B cell (primary cell): Measurements from ENCODE around the gene ERI3. TPM values are rescaled to one million over a fixed set of nuclear protein-coding genes. Genes with fewer than 3 reads are reported as not detected.

Experiments used
- ATAC-seq: fragments of 200-7000 bp; cut with Tn5 transposase; one replicate; pipeline ENCODE4 v1.10.0; 2021; ENCODE audit warnings: low read depth, mild to moderate bottlenecking, moderate number of reproducible peaks, moderate library complexity
- CTCF ChIA-PET: fragments of 350-600 bp; sonication (Branson Sonifier 250); formaldehyde crosslinking; loops from one replicate; lab custom pipeline; 2021; ENCODE audit warnings: antibody characterized with exemption, inconsistent platforms; lab: Charles Lee
- POLR2A ChIA-PET: fragments of 350-600 bp; sonication (Branson Sonifier 250); formaldehyde crosslinking; loops from one replicate; lab custom pipeline; 2021; ENCODE audit warnings: antibody characterized with exemption; lab: Charles Lee
- DNase-seq: peaks from one replicate; pipeline ENCODE4 v3.0.0; 2013
- H2AFZ ChIP-seq: 2 replicates; pipeline ENCODE4 v1.6.1; 2012; ENCODE audit warnings: mild to moderate bottlenecking, low read depth, low read length; ENCODE audit not compliant: insufficient read depth, poor library complexity, severe bottlenecking
- H3K27ac ChIP-seq, 2 donors: 1 replicate in 1 of 2; 2 replicates in 1 of 2; pipeline ENCODE4 v1.5.1; 2012 to 2013; ENCODE audit warnings: low read length in 2 of 2, mild to moderate bottlenecking in 2 of 2, moderate library complexity in 1 of 2
- H3K27me3 ChIP-seq, 4 experiments: fragments of 200-600 bp in 1 of 4; sonication (generic) in 1 of 4; replicated peaks in 1 of 4; 1 replicate in 2 of 4; 2 replicates in 2 of 4; pipeline versions ENCODE4 v1.6.1 to v1.7.0; 2013 to 2016; ENCODE audit warnings: low read length in 3 of 4, mild to moderate bottlenecking in 2 of 4, mixed read lengths in 1 of 4, moderate library complexity in 1 of 4; ENCODE audit not compliant: insufficient read depth in 4 of 4, control insufficient read depth in 3 of 4; ENCODE audit errors: control extremely low read depth in 1 of 4
- H3K36me3 ChIP-seq, 2 experiments: replicated peaks in 1 of 2; 1 replicate in 1 of 2; 2 replicates in 1 of 2; pipeline versions ENCODE4 v1.6.1 to v1.7.1; 2013; ENCODE audit warnings: low read length in 1 of 2; ENCODE audit not compliant: insufficient read depth in 2 of 2, control insufficient read depth in 1 of 2; ENCODE audit errors: control extremely low read depth in 1 of 2, extremely low read depth in 1 of 2
- H3K4me1 ChIP-seq, 2 donors: fragments of 200-600 bp in 1 of 2; sonication (generic) in 1 of 2; 1 replicate in 1 of 2; 2 replicates in 1 of 2; pipeline versions ENCODE4 v1.5.1 to v1.6.1; 2013 to 2017; ENCODE audit warnings: low read length in 2 of 2; ENCODE audit not compliant: control insufficient read depth in 2 of 2, insufficient read depth in 2 of 2
- H3K4me2 ChIP-seq: replicated peaks from 2 replicates; pipeline ENCODE3; 2012; ENCODE audit warnings: mild to moderate bottlenecking, low read depth, low read length; ENCODE audit not compliant: poor library complexity, severe bottlenecking
- H3K4me3 ChIP-seq, 5 experiments: fragments of 200-600 bp in 1 of 5; sonication (generic) in 1 of 5; 1 replicate in 3 of 5; 2 replicates in 2 of 5; pipeline versions ENCODE4 v1.5.1 to v1.7.0; 2011 to 2016; ENCODE audit warnings: low read length in 4 of 5, mild to moderate bottlenecking in 4 of 5, low read depth in 2 of 5, control low read depth in 1 of 5, moderate library complexity in 1 of 5; ENCODE audit not compliant: insufficient read depth in 1 of 5; ENCODE audit errors: control extremely low read depth in 1 of 5, extremely low read depth in 1 of 5
- H3K79me2 ChIP-seq: fragments of 200-600 bp; sonication (generic); one replicate; pipeline ENCODE4 v1.6.0; 2016; ENCODE audit warnings: low read length; ENCODE audit not compliant: control insufficient read depth, insufficient read depth
- H3K9ac ChIP-seq: fragments of 200-600 bp; sonication (generic); 2 replicates; pipeline ENCODE4 v1.6.1; 2017; ENCODE audit warnings: mild to moderate bottlenecking, low read length, moderate library complexity
- H3K9me3 ChIP-seq, 3 donors: one replicate each; pipeline versions ENCODE4 v1.6.1 to v1.7.1; 2013; ENCODE audit warnings: low read length in 2 of 3; ENCODE audit not compliant: control insufficient read depth in 2 of 3, insufficient read depth in 1 of 3; ENCODE audit errors: control extremely low read depth in 1 of 3
- H4K20me1 ChIP-seq: 2 replicates; pipeline ENCODE4 v1.6.0; 2012; ENCODE audit warnings: mild to moderate bottlenecking, low read length; ENCODE audit not compliant: insufficient read depth, control insufficient read depth, poor library complexity, severe bottlenecking
- H3K27ac Mint-ChIP-seq: one replicate; pipeline ENCODE4 v1.8.0; 2021; ENCODE audit warnings: mixed read lengths
- H3K27me3 Mint-ChIP-seq: one replicate; pipeline ENCODE4 v1.8.0; 2021; ENCODE audit warnings: mixed read lengths
- H3K4me1 Mint-ChIP-seq: one replicate; pipeline ENCODE4 v1.8.0; 2021; ENCODE audit warnings: mixed read lengths
- H3K4me3 Mint-ChIP-seq: one replicate; pipeline ENCODE4 v1.8.0; 2021; ENCODE audit warnings: mixed read lengths
- H3K9me3 Mint-ChIP-seq: one replicate; pipeline ENCODE4 v1.8.0; 2022; ENCODE audit warnings: mixed read lengths; ENCODE audit not compliant: insufficient read depth
- EZH2 ChIP-seq: IDR thresholded peaks from 2 replicates; pipeline ENCODE4 v1.6.1; 2012; ENCODE audit warnings: borderline replicate concordance, low read depth, mild to moderate bottlenecking, moderate library complexity, low read length; ENCODE audit not compliant: insufficient read depth, poor library complexity, severe bottlenecking
- WGBS: methylation state at CpG from one replicate; pipeline ENCODE4 v1.1.5; 2013; ENCODE audit warnings: missing lambda C conversion rate; ENCODE audit not compliant: insufficient coverage; 5-methylcytosine and 5-hydroxymethylcytosine counted together
- intact Hi-C: fragments of 100-400 bp; cut with micrococcal nuclease; formaldehyde crosslinking; loops from one replicate; pipeline ENCODE4 v1.10.0; 2022
- polyA plus RNA-seq: library from polyadenylated mRNA; depleted of rRNA; stranded (reverse); fragments of >200 nt; gene quantifications from 2 replicates; pipeline ENCODE4 v1.2.3, GENCODE V29; 2012
- total RNA-seq, 2 donors: library from RNA; stranded (reverse); fragments of 120-200 nt in 1 of 2; gene quantifications; 1 replicate in 1 of 2; 2 replicates in 1 of 2; pipeline versions ENCODE4 v1.2.3 to v1.2.4, GENCODE V29; 2013 to 2022
- TF ChIP-seq, protein P1 (sequence below): fragments of 200-600 bp; IDR thresholded peaks from one replicate; pipeline ENCODE4 v1.8.0; 2022; ENCODE audit warnings: antibody characterized with exemption, mild to moderate bottlenecking

ERI3 gene
- total and polyA plus RNA-seq, 2 donors (not counting 1 experiment from before 2014, with no cell fraction given), result 37.5 to 53.9 TPM

DNA sequence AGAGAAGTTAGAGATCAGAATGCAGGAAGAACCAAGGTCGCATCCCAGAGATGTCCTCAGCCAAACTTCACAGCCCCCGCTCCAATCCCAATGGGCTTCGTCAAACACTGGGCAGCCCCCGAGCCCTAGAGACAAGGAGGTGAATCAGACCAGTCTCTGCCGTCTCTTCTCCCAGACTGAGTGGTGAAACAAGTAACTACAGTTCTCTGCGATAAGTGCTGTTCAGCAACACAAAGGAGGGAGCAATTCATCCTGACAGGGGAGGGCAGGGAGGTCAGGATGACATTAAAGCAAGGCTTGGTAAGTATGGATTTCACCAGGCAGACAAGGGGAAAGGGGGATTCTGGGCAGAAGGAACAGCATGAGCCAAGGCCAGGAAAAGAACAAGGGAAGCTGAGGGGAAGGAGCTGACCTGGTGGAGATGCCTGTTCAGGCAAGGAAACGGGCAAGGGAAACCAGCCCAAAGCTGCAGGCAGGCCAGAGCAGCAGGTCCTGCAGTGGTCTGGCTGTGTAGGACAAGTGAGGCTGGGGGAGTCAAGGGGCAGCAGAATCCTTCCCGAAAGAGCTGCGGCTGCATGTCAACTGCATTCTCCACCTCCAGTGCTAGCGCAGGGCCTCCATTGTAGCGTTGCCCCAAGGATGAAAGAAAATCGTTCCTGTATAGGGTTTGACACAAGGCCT, 13.6 kb upstream of the ERI3 start:
- no peaks in the 10 kb centered on the region for H3K9me3 ChIP-seq
- no peaks in the 10 kb centered on the region for H3K36me3 ChIP-seq
- H4K20me1 ChIP-seq, result no peaks in the 10 kb centered on the region
- CTCF ChIA-PET, result interaction anchor here (1.6 kb wide), 1 partner anchor 10 kb away, joined by 6 read pairs; no protein-coding TSS in a partner anchor
- TF ChIP-seq EZH2, result no peak
- TF ChIP-seq, protein P1, sequence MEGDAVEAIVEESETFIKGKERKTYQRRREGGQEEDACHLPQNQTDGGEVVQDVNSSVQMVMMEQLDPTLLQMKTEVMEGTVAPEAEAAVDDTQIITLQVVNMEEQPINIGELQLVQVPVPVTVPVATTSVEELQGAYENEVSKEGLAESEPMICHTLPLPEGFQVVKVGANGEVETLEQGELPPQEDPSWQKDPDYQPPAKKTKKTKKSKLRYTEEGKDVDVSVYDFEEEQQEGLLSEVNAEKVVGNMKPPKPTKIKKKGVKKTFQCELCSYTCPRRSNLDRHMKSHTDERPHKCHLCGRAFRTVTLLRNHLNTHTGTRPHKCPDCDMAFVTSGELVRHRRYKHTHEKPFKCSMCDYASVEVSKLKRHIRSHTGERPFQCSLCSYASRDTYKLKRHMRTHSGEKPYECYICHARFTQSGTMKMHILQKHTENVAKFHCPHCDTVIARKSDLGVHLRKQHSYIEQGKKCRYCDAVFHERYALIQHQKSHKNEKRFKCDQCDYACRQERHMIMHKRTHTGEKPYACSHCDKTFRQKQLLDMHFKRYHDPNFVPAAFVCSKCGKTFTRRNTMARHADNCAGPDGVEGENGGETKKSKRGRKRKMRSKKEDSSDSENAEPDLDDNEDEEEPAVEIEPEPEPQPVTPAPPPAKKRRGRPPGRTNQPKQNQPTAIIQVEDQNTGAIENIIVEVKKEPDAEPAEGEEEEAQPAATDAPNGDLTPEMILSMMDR, result no peak
- H2AFZ ChIP-seq, result no peak overlapping the region
- H3K9ac ChIP-seq, result no peak overlapping the region
- no peak overlapping the region for H3K27ac ChIP-seq
- 93% methylated on average over 12 of the region's 12 CpGs for WGBS
- Mint-ChIP-seq H3K27me3 (peaks cover 13% of the 10 kb centered on the region), H3K4me3 (no peak overlapping the region), H3K4me1 (no peaks in the 10 kb centered on the region), H3K27ac (no peak overlapping the region), H3K9me3 (no peaks in the 10 kb centered on the region)
- no peak overlapping the region for H3K4me2 ChIP-seq
- intact Hi-C loops, result no loop called here
- DNase-seq (no peak), ATAC-seq (no peak)
- H3K4me1 ChIP-seq, result no peaks in the 10 kb centered on the region
- H3K79me2 ChIP-seq, result no peaks in the 10 kb centered on the region
- H3K4me3 ChIP-seq, result no peak overlapping the region
- H3K27me3 ChIP-seq, result no peaks in the 10 kb centered on the region
- POLR2A ChIA-PET, result no interaction called here

DNA sequence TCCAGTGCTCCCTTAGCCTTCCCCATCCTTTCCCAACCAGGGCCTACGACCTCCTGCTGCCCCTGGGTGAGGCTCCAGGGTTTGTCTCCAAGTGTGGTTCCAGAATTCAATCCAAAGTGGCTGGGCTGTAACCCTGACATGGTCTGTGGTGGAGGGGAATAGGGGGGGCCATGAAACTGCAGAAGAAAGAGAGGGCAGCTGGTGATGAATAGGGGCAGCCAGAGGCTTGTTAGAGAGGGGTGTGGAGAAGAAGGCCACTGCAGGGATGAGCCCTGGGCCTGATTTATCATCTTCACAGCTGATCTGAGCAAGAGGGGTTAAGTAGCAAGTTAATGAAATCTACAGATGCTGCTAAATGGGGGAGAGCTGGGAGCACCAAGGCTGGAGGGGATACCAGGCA, 12.9 kb upstream of the ERI3 start:
- Histone ChIP-seq H3K36me3 (no peaks in the 10 kb centered on the region), H2AFZ (no peak overlapping the region), H3K4me1 (no peaks in the 10 kb centered on the region), H3K4me2 (no peak overlapping the region), H3K27ac (no peak overlapping the region), H3K4me3 (no peak overlapping the region), H3K79me2 (no peaks in the 10 kb centered on the region), H3K9ac (no peak overlapping the region), H3K9me3 (no peaks in the 10 kb centered on the region), H3K27me3 (no peaks in the 10 kb centered on the region), H4K20me1 (no peaks in the 10 kb centered on the region)
- Mint-ChIP-seq H3K4me1 (peaks cover 3% of the 10 kb centered on the region), H3K9me3 (no peaks in the 10 kb centered on the region), H3K27me3 (peaks cover 13% of the 10 kb centered on the region), H3K4me3 (no peak overlapping the region), H3K27ac (no peak overlapping the region)
- ChIA-PET CTCF (interaction anchor here (1.6 kb wide), 1 partner anchor 10 kb away, joined by 6 read pairs; no protein-coding TSS in a partner anchor), POLR2A (no interaction called here)
- no CpG with 5 or more reads among the region's 1 CpG for WGBS
- ATAC-seq (no peak), DNase-seq (no peak)
- intact Hi-C loops, result no loop called here
- no peak for TF ChIP-seq EZH2
- TF ChIP-seq, protein P1, result no peak
